ENCODE measurements around the gene IKBIP. TPM values are rescaled to one million over a fixed set of nuclear protein-coding genes. Genes with fewer than 3 reads are reported as not detected.
"Not testable (repeated sequence)": the region's sequence is repeated elsewhere in the genome, so short reads cannot be mapped to it uniquely, and the experiment has no call there.

IKBIP gene
- total and polyA plus RNA-seq, 2 donors (not counting 3 experiments of a cell fraction or from before 2014, with no cell fraction given), result 12.9 to 56.8 TPM

DNA sequence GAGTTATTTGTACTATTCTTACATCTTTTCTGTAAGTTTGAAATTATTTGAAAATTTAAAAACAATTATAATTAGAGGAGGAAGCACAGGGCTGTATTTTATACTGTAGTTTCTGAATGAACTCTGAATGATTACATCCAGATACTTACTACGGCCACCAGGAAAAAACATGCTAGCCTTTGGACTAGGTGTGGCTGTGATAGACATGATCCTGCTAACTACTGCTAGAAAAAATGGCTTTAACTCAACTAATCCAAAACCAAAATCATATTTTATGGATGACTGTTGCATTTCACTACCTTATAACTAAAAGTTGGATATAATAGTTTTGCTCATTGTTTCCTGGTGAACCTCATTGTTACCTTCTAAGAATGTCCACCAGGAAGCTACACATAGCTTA lies 66.2 kb downstream of the IKBIP start:
- DNase-seq (ENCODE audit: low read depth, low spot score), result no peak
- H3K9me1 ChIP-seq (replicated peaks; ENCODE audit: control insufficient read depth, extremely low read depth, insufficient read depth, low read length), result no peaks in the 10 kb centered on the region
- H3K4me1 ChIP-seq (ENCODE audit: control insufficient read depth, extremely low read depth, insufficient read depth, low read length), result no peaks in the 10 kb centered on the region
- BruUV-seq (replicated peaks), result no TSS peak
- H3K4me2 ChIP-seq (ENCODE audit: insufficient read depth, low read length), result no peak overlapping the region
- no peak overlapping the region for H3K27ac ChIP-seq (ENCODE audit: insufficient read depth, low read depth, low read length)
- H3K27me3 ChIP-seq (ENCODE audit: control insufficient read depth in 2 of 2, insufficient read depth in 2 of 2, low read length in 2 of 2), result no peaks in the 10 kb centered on the region
- ChIA-PET POLR2A (no interaction called here), CTCF (interaction anchor here (0.8 to 2.9 kb wide), 3 partner anchors 9 to 15 kb away, joined by 4 to 19 read pairs (median 5); partner anchors contain the start of gene SLC25A3)
- FAIRE-seq, result no peak
- no peaks in the 10 kb centered on the region for H3K79me2 ChIP-seq (ENCODE audit: control insufficient read depth, insufficient read depth, low read length)
- H3K9me3 ChIP-seq (replicated peaks; ENCODE audit: control insufficient read depth, insufficient read depth, low read length), result no peaks in the 10 kb centered on the region
- no peaks in the 10 kb centered on the region for H3K36me3 ChIP-seq (ENCODE audit: control insufficient read depth in 2 of 2, extremely low read depth in 1 of 2, insufficient read depth in 2 of 2, low read length in 2 of 2)
- no peak overlapping the region for H2AFZ ChIP-seq (ENCODE audit: low read depth, low read length)
- no peak overlapping the region for H3K4me3 ChIP-seq (replicated peaks in 1 of 3; ENCODE audit: insufficient read depth in 1 of 3, low read depth in 1 of 3, low read length in 3 of 3)
- H3K9ac ChIP-seq (replicated peaks; ENCODE audit: extremely low read depth, insufficient read depth, low read length), result no peak overlapping the region
- intact Hi-C loops (cut with micrococcal nuclease), result no loop called here
- no peak for TF ChIP-seq CTCF (IDR thresholded peaks at IDR 0.05; ENCODE audit: extremely low read depth in 1 of 2, insufficient read depth in 1 of 2, low read depth in 1 of 2, low read length in 2 of 2)
- no peak for TF ChIP-seq MYC (IDR thresholded peaks at IDR 0.05; ENCODE audit: low read depth, low read length)
- TF ChIP-seq MAX (IDR thresholded peaks at IDR 0.05; ENCODE audit: insufficient read depth, insufficient read length), result no peak
- TF ChIP-seq FOS (IDR thresholded peaks at IDR 0.05; ENCODE audit: borderline replicate concordance, insufficient read depth, low read length), result no peak
- TF ChIP-seq JUN (IDR thresholded peaks at IDR 0.05; ENCODE audit: borderline replicate concordance, insufficient read depth, insufficient read length, low read depth), result no peak
- no peak for TF ChIP-seq GATA2 (IDR thresholded peaks at IDR 0.05; ENCODE audit: insufficient read depth, insufficient read length, low read depth, low read length)
- no peak for TF ChIP-seq POLR2AphosphoS5 (IDR thresholded peaks at IDR 0.05; ENCODE audit: insufficient read depth, low read depth, low read length)
- TF ChIP-seq EZH2 (IDR thresholded peaks at IDR 0.05; ENCODE audit: borderline replicate concordance, low read depth, low read length, severe bottlenecking), result no peak
- TF ChIP-seq POLR2A (IDR thresholded peaks at IDR 0.05; ENCODE audit: low read depth, low read length), result no peak
- no peaks in the 10 kb centered on the region for H4K20me1 ChIP-seq (replicated peaks; ENCODE audit: control insufficient read depth, extremely low read depth, insufficient read depth, low read length)
- dilution Hi-C loops (cut with MboI; ENCODE audit: extremely low pct_ligation_motif_present, low sequenced_read_pairs), result no loop called here

DNA sequence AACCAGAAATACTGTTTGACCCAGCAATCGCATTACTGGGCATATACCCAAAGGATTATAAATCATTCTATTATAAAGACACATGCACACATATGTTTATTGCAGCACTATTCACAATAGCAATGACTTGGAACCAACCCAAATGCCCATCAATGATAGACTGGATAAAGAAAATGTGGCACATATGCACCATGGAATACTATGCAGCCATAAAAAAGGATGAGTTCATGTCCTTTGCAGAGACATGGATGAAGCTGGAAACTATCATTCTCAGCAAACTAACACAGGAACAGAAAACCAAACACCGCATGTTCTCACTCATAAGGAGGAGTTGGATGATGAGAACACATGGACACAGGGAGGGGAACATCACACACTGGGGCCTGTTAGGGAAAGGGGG lies 67.8 kb downstream of the IKBIP start:
- H3K4me3 ChIP-seq (replicated peaks in 1 of 3; ENCODE audit: insufficient read depth in 1 of 3, low read depth in 1 of 3, low read length in 3 of 3); H4K20me1 ChIP-seq (replicated peaks; ENCODE audit: control insufficient read depth, extremely low read depth, insufficient read depth, low read length); DNase-seq (ENCODE audit: low read depth, low spot score); H3K4me2 ChIP-seq (ENCODE audit: insufficient read depth, low read length); dilution Hi-C loops (cut with MboI; ENCODE audit: extremely low pct_ligation_motif_present, low sequenced_read_pairs); H2AFZ ChIP-seq (ENCODE audit: low read depth, low read length); H3K9me3 ChIP-seq (replicated peaks; ENCODE audit: control insufficient read depth, insufficient read depth, low read length); intact Hi-C loops (cut with micrococcal nuclease); H3K9me1 ChIP-seq (replicated peaks; ENCODE audit: control insufficient read depth, extremely low read depth, insufficient read depth, low read length); POLR2A ChIA-PET; H3K79me2 ChIP-seq (ENCODE audit: control insufficient read depth, insufficient read depth, low read length); H3K27me3 ChIP-seq (ENCODE audit: control insufficient read depth in 2 of 2, insufficient read depth in 2 of 2, low read length in 2 of 2); H3K9ac ChIP-seq (replicated peaks; ENCODE audit: extremely low read depth, insufficient read depth, low read length); H3K27ac ChIP-seq (ENCODE audit: insufficient read depth, low read depth, low read length); FAIRE-seq; BruUV-seq (replicated peaks); H3K36me3 ChIP-seq (ENCODE audit: control insufficient read depth in 2 of 2, extremely low read depth in 1 of 2, insufficient read depth in 2 of 2, low read length in 2 of 2); H3K4me1 ChIP-seq (ENCODE audit: control insufficient read depth, extremely low read depth, insufficient read depth, low read length): not testable (repeated sequence)
- CTCF ChIA-PET, result interaction anchor here (1.2 to 2.9 kb wide), 2 partner anchors 10 to 422 kb away, joined by 3 to 19 read pairs; no protein-coding TSS in a partner anchor

Measured in endothelial cell of umbilical vein (primary cell).